Muscle of leg (tissue), 11 donors: ENCODE results near the gene CNOT8. TPM values are rescaled to one million over a fixed set of nuclear protein-coding genes. Genes with fewer than 3 reads are reported as not detected.
"Not testable (repeated sequence)": the region's sequence is repeated elsewhere in the genome, so short reads cannot be mapped to it uniquely, and the experiment has no call there.

ENCODE experiments used
- DNase-seq: peaks from one replicate; pipeline ENCODE4 v3.0.0; 2013
- H3K27ac ChIP-seq: one replicate; pipeline ENCODE4 v1.5.1; 2013; ENCODE audit warnings: mild to moderate bottlenecking, low read length, control low read depth
- H3K27me3 ChIP-seq: one replicate; pipeline ENCODE4 v1.6.1; 2013; ENCODE audit warnings: low read length; ENCODE audit not compliant: control insufficient read depth, insufficient read depth
- H3K36me3 ChIP-seq: one replicate; pipeline ENCODE4 v1.6.1; 2013; ENCODE audit warnings: low read length; ENCODE audit not compliant: control insufficient read depth, insufficient read depth
- H3K4me1 ChIP-seq: one replicate; pipeline ENCODE4 v1.6.1; 2013; ENCODE audit warnings: low read length; ENCODE audit not compliant: control insufficient read depth, insufficient read depth
- H3K4me3 ChIP-seq: one replicate; pipeline ENCODE4 v1.5.1; 2013; ENCODE audit warnings: low read length, control low read depth
- H3K9me3 ChIP-seq: replicated peaks from 2 replicates; pipeline ENCODE4 v1.6.1; 2013; ENCODE audit warnings: low read depth, low read length; ENCODE audit not compliant: control insufficient read depth
- WGBS: methylation state at CpG from one replicate; pipeline ENCODE4 v1.1.5; 2013; ENCODE audit warnings: missing lambda C conversion rate; ENCODE audit not compliant: insufficient coverage; 5-methylcytosine and 5-hydroxymethylcytosine counted together
- polyA plus RNA-seq, 8 donors: library from polyadenylated mRNA; unstranded; fragments of 120-200 nt; gene quantifications; one replicate each; pipeline versions ENCODE4 v1.2.1 to v1.2.3, GENCODE V29; 2013; ENCODE audit warnings: inconsistent platforms in 1 of 8, low replicate concordance in 1 of 8; ENCODE audit not compliant: insufficient read length in 8 of 8, insufficient read depth in 1 of 8
- total RNA-seq: library from RNA; stranded (reverse); fragments of 120-200 nt; gene quantifications from one replicate; pipeline ENCODE4 v1.2.4, GENCODE V29; 2013

CNOT8 gene
- total and polyA plus RNA-seq, 9 donors = 35.3 to 44.9 (median 38.5) TPM

- Histone ChIP-seq H3K27ac (peak overlapping the region; percentile 82), H3K4me1 (peaks cover 22% of the 10 kb centered on the region), H3K36me3 (peaks cover 42% of the 10 kb centered on the region), H3K27me3 (no peaks in the 10 kb centered on the region), H3K4me3 (no peak overlapping the region), H3K9me3 (no peaks in the 10 kb centered on the region)
- 100% methylated on average over 3 of the region's 4 CpGs for WGBS
- no peak for DNase-seq
These were observed 27.8 kb upstream of the CNOT8 start for GRCh38 chr5:154830596-154830995.

GRCh38 chr5:154831451-154831850 is 27.0 kb upstream of the CNOT8 start:
- Histone ChIP-seq H3K27me3 (no peaks in the 10 kb centered on the region), H3K9me3 (no peaks in the 10 kb centered on the region), H3K4me3 (no peak overlapping the region), H3K36me3 (peaks cover 45% of the 10 kb centered on the region), H3K27ac (no peak overlapping the region), H3K4me1 (peaks cover 22% of the 10 kb centered on the region)
- no peak for DNase-seq
- 94% methylated on average over 3 of the region's 7 CpGs for WGBS

GRCh38 chr5:154832804-154833203 is 25.6 kb upstream of the CNOT8 start:
- not testable (repeated sequence) for H3K4me3 ChIP-seq, H3K9me3 ChIP-seq, H3K27ac ChIP-seq, DNase-seq, H3K27me3 ChIP-seq
- 100% methylated on average over 3 of the region's 3 CpGs for WGBS
- peaks cover 47% of the 10 kb centered on the region for H3K36me3 ChIP-seq
- peaks cover 22% of the 10 kb centered on the region for H3K4me1 ChIP-seq

GRCh38 chr5:154834053-154834452 is 24.4 kb upstream of the CNOT8 start:
- Histone ChIP-seq H3K4me1 (peaks cover 22% of the 10 kb centered on the region), H3K9me3 (no peaks in the 10 kb centered on the region), H3K27me3 (no peaks in the 10 kb centered on the region), H3K27ac (no peak overlapping the region), H3K36me3 (peaks cover 46% of the 10 kb centered on the region), H3K4me3 (no peak overlapping the region)
- DNase-seq = no peak
- WGBS = no CpG with 5 or more reads among the region's 1 CpG

- H3K27me3 ChIP-seq, DNase-seq, H3K9me3 ChIP-seq, H3K4me1 ChIP-seq, H3K4me3 ChIP-seq, H3K27ac ChIP-seq: not testable (repeated sequence)
- 90% methylated on average over 2 of the region's 9 CpGs for WGBS
- H3K36me3 ChIP-seq = peaks cover 35% of the 10 kb centered on the region
These were observed 22.8 kb upstream of the CNOT8 start for GRCh38 chr5:154835701-154836052.

GRCh38 chr5:154836225-154836624 is 22.2 kb upstream of the CNOT8 start:
- no peak overlapping the region for H3K27ac ChIP-seq
- H3K27me3 ChIP-seq = no peaks in the 10 kb centered on the region
- peaks cover 4% of the 10 kb centered on the region for H3K4me1 ChIP-seq
- H3K9me3 ChIP-seq = no peaks in the 10 kb centered on the region
- no peak overlapping the region for H3K4me3 ChIP-seq
- WGBS = 90% methylated on average over 4 of the region's 6 CpGs
- DNase-seq = no peak
- H3K36me3 ChIP-seq = peaks cover 34% of the 10 kb centered on the region

- Histone ChIP-seq H3K9me3 (no peaks in the 10 kb centered on the region), H3K4me3 (no peak overlapping the region), H3K4me1 (peaks cover 4% of the 10 kb centered on the region), H3K27me3 (no peaks in the 10 kb centered on the region), H3K36me3 (peaks cover 30% of the 10 kb centered on the region), H3K27ac (no peak overlapping the region)
- WGBS = 63% methylated on average over 3 of the region's 6 CpGs
- DNase-seq = no peak
These were observed 21.2 kb upstream of the CNOT8 start for GRCh38 chr5:154837009-154837901.

GRCh38 chr5:154840435-154841272 is 17.8 kb upstream of the CNOT8 start:
- no peaks in the 10 kb centered on the region for H3K27me3 ChIP-seq
- peaks cover 22% of the 10 kb centered on the region for H3K36me3 ChIP-seq
- no peak overlapping the region for H3K4me3 ChIP-seq
- no peaks in the 10 kb centered on the region for H3K4me1 ChIP-seq
- H3K27ac ChIP-seq = no peak overlapping the region
- WGBS = 57% methylated on average over 1 of the region's 6 CpGs
- no peak for DNase-seq
- no peaks in the 10 kb centered on the region for H3K9me3 ChIP-seq

- no peak for DNase-seq
- Histone ChIP-seq H3K36me3 (peaks cover 19% of the 10 kb centered on the region), H3K27me3 (no peaks in the 10 kb centered on the region), H3K9me3 (no peaks in the 10 kb centered on the region), H3K4me3 (no peak overlapping the region), H3K27ac (no peak overlapping the region), H3K4me1 (no peaks in the 10 kb centered on the region)
These were observed 17.2 kb upstream of the CNOT8 start for GRCh38 chr5:154841273-154841661.

GRCh38 chr5:154842689-154843530 is 15.5 kb upstream of the CNOT8 start:
- no peaks in the 10 kb centered on the region for H3K9me3 ChIP-seq
- no peaks in the 10 kb centered on the region for H3K27me3 ChIP-seq
- no peak overlapping the region for H3K4me3 ChIP-seq
- 67% methylated on average over 1 of the region's 6 CpGs for WGBS
- no peak for DNase-seq
- H3K4me1 ChIP-seq = no peaks in the 10 kb centered on the region
- no peak overlapping the region for H3K27ac ChIP-seq
- peaks cover 11% of the 10 kb centered on the region for H3K36me3 ChIP-seq
